Umbilical cord (tissue), 2 donors: ENCODE data around the gene PLCB4. TPM values are rescaled to one million over a fixed set of nuclear protein-coding genes. Genes with fewer than 3 reads are reported as not detected.
A peak's percentile ranks its signal among the peaks of the same experiment; 100 is the strongest.

Experiments
- DNase-seq: peaks from one replicate; pipeline ENCODE4 v3.0.0-alpha.2; 2015; ENCODE audit warnings: low spot score
- total RNA-seq: library from RNA; depleted of rRNA; stranded (reverse); fragments of >200 nt; gene quantifications from one replicate; pipeline ENCODE4 v1.2.3, GENCODE V29; 2014; ENCODE audit warnings: low replicate concordance; ENCODE audit not compliant: insufficient read depth

The PLCB4 gene
- total RNA-seq, 1 donor from 2014 or later: 7.2 TPM

GRCh38 chr20:9400171-9401025 is 331.5 kb downstream of the PLCB4 start:
- no peak for DNase-seq

- DNase-seq: no peak
Observed at GRCh38 chr20:9401371-9401770, 332.5 kb downstream of the PLCB4 start.

DNA sequence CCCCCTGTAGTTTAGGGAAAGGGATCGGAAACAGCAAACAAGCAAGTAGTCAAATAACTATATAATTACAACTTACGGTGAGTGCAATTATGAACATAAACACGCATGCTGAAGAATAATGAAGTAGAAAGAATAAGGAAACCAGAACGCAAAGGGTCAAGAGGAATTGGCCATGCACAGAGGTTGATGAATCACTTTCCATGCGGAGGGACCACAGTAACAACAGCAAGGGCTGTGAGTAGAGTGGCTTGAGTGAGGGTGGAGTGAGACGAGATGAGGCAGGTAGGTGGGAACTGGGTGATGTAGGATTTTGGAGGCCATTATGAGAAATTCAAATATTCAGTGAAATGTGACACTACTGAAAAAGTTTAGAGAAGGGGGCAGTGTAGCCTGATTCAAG is 333.3 kb downstream of the PLCB4 start:
- no peak for DNase-seq

DNA sequence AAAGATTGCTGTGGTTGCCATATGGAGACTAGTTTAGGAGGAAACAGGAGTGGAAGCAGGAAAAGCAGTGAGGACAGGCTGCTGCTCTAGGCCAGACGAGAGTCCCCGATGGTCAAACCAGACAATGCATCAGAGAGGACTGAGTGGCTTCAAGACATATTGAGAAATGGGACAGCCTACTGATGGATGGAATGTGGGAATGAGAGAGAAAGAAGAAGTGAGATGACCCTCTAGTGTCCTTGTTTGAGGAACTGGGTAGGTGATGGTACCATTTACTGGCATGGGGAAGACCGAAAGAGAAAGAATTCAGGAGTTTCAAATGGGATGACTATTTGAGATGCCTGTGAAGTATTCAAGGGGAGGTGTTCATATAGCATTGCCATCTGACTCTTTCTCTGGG is 333.7 kb downstream of the PLCB4 start:
- DNase-seq: no peak

DNA sequence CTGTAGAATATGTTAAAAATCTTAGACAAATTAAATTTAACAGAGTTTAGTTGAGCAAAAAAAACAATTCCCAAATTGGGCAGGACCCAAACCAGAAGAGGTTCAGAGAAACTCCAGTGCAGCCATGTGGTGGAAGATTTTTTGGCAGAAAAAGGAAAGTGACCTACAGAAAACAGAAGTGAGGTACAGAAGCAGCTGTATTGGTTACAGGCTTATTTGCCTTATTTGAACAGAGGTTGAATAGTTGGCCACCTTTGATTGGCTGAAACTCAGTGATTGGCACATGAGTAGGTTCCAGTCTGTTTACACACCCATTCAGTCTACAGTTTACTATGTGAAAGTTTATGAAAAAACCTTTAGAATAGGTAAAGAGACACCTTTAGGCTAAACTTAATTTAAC is 334.6 kb downstream of the PLCB4 start:
- no peak for DNase-seq

- DNase-seq: peak; percentile 74
Observed at GRCh38 chr20:9407805-9408421, 339.0 kb downstream of the PLCB4 start.

- no peak for DNase-seq
Observed at GRCh38 chr20:9408422-9409300, 339.8 kb downstream of the PLCB4 start.

DNA sequence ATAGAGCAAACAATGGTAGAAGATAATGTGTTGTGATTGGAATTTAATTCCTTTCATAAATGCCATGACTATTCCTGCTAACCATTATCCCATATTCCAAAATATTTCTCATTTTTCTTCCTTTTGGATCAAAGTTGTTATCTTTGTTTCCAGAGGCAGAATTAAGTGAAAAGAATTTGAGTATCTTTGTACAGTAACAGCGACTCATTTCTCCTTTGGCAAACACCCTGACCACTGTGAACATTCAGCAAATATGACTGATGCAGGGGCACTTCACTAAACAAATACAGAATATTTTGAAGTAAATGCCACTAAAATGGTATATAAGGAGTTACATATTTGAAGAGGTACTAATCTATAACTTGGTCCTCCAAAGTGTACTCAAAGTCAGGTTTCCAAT is 340.5 kb downstream of the PLCB4 start:
- no peak for DNase-seq

- no peak for DNase-seq
Observed at GRCh38 chr20:9409981-9410380, 341.1 kb downstream of the PLCB4 start.

DNA sequence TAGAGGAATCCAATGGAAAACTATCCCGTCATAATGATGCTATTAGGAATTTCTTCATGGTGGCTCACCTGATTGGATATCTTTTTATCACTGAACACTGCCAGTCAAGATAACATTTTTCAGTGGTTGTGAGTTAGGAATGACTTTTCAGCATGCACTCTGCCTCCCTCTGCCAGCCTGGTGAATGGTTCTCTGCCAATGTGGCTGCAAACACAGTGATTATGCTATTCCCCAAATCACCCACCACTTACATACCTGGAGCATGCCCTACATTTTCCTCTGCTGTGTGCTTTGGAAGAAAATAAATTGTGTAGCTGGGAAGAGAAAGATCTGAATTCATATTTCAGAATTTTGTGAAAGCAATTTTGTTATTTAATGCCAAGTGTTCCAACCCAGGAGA is 342.9 kb downstream of the PLCB4 start:
- no peak for DNase-seq

DNA sequence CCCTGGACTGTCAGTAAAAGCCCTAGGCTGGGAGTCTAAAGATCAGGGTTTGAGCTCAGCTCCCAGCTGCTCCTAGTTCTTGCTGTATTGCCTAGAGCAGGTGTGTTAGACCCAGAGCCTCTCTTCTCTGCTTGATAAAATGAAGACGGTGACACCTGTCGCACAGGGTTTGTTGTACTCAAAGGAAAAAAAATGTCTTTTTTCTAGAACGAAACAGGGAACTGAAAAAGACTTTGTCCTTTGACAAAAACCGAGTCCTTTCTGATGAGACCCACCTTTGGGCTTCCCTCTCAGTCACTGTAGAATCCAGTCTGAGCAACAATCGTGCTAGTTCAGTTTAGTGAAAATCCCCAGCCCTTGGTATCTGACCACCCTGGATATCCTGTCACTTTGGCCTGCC is 343.4 kb downstream of the PLCB4 start:
- DNase-seq: no peak

DNA sequence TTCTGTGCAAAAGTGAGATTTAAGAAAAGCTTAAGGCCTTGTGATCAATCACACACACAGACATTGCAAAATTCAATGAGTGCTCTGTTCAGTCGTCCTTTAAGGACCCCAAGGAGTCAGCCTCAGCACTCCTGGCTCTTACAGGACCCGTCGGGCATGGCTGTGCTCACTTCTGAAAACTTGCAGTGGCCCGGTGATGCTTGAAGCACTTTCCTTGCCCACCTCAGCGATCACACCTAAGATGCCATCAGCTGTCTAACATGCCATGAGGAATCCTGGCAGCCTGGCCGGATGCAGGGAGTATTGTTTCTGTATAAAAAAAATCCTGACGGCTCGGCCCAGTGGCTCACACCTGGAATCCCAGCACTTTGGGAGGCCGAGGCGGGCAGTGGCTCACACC is 344.1 kb downstream of the PLCB4 start:
- no peak for DNase-seq

DNA sequence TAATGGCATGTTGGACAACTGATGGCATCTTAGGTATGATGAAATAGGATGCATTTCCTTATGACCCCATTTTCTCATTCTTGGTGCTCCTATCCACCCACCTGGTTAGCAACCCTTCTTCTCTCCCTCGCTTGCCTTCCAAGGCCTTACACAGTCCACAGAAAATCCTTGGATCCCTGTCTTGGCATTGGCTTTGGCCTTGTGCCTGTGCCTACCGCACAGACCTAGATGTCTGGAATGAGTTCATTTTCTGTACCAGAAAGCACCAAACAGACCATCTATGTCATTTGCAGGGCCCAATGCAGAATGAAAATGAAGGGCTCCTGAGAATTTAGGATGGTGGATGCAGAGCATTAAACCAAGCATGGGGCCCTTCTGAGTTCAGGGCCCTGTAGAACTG is 346.5 kb downstream of the PLCB4 start:
- no peak for DNase-seq

DNA sequence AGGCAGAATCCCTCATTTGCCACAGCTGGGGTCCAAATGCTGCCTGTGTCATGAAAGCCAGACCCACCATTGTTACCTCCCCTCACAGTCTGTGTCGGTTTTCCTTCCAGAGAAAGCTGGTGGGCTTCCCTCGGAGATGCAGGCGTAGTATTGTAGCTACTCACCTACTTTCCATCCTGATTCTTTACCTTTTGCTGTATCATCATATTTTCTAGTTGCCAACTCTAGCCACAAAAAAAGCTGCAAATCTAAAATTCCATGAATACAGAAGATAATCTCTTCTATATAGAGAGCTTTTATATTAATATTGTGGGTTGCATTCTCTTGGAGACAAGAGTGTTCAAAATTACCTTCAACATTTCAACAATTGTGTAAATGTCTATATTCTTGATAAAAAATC is 347.5 kb downstream of the PLCB4 start:
- DNase-seq: no peak

- DNase-seq: no peak
Observed at GRCh38 chr20:9417665-9418064, 348.8 kb downstream of the PLCB4 start.

DNA sequence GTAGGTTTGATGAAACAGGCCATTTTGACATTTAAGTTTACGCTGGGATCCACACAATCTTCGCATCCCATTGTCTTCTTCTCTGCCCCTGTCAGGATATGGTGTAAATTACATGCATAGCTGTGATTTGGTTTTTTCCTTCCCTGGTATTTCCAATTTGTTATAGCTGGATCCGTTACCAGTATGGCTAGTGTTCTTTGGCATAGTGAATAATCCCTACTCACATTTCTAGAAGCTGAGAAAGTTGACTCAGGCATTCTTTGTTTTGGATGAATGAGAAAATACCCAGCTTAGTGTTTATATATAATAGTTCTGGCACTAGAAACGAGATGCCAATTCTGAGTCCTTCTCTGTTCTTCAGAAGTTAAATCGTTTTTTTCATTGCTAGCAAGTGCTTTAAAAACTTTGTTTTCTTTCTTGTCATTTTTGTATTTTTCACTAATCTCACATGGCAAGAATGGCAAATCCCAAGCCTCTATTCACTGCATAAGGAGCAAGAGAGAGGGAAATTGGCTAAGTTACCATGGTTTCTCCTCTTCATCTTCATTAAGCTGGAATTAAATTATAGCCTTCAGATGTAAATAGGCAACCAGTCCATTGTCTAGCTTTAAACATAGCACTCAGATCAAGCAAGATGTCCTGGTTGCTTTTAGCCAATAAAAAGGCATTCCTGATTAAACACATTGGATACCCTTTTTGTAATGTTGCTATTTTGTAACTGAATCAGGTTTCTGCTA is 353.6 kb downstream of the PLCB4 start:
- DNase-seq: no peak

DNA sequence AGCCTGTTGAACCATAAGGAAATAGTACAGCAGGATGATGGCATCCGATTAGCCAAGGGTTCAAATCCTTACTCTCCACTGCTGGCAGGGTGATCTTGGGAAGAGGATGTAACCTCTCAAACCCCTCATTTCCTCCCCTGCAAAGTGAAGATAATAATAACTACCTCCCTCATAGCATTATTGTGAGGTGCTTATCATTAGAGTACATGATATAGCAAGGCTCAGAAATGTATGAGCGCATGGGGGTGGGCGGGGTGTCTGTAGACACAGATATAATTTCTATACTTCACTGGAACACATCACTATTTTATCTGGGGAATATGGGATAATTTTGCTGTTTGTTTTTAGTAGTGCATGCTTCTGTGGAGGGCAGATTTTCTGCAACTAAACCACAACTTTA is 355.7 kb downstream of the PLCB4 start:
- DNase-seq: no peak

- DNase-seq: no peak
Observed at GRCh38 chr20:9427430-9428291, 358.8 kb downstream of the PLCB4 start.

GRCh38 chr20:9428292-9428607 is 359.4 kb downstream of the PLCB4 start:
- DNase-seq: no peak

DNA sequence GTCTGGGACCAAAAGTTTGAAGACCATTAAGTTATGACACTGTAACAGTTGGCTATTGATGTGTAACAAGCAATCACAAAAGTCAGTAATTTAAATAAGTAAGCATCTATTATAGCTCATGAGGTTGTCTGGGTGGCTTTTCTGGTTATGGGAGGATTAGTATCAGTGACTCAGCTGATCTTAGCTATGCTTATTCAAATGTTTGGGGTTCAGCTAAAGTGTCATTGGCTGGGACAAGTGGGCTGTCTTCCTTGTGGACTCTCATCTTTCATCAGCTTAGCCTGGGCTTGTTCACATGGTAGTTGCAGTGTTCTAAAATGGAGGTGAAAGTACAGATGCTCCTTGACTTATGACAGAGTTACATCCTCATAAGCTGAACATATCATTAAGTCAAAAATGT is 370.9 kb downstream of the PLCB4 start:
- DNase-seq: no peak

DNA sequence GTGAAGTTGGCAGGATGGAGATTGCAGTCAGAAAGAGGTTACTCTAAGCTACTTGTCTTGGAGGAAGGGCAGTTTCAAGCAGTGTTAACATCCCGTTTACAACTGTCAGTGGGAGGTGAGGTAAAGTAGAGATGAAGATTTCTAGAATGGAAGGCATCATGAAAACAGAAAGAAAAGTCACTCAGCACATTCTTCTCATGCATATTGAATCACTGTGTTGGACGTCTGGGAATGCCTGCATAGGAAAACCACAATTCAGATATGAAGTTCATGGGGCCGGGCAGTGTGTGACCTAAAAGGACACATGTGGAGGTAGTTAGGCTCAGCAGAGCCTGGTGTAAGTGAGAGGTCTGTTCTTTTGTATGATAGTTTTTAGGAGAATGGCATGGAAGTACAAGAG is 372.0 kb downstream of the PLCB4 start:
- no peak for DNase-seq
